CD4-positive, alpha-beta T cell treated with Interferon alpha-2 for 1 hour (primary cell): Measurements from ENCODE around the gene MFN1.
"Not testable (repeated sequence)": the region's sequence is repeated elsewhere in the genome, so short reads cannot be mapped to it uniquely, and the experiment has no call there.

Source experiments
- DNase-seq, 2 donors: peaks; one replicate each; pipeline ENCODE4 v3.0.0-alpha.2; 2020 to 2022

Gene MFN1

GRCh38 chr3:179347345-179348194, at the start of gene MFN1:
MFN1 (plus strand) TSS chr3:179347709; CDS start chr3:179348852, 1,143 bp downstream.
- peak; percentile 90 to 92 for DNase-seq

- DNase-seq, result no peak
Observed at GRCh38 chr3:179297971-179298725, 49.4 kb upstream of the MFN1 start.

- DNase-seq, result no peak
Observed at GRCh38 chr3:179299316-179299715, 48.2 kb upstream of the MFN1 start.

GRCh38 chr3:179299999-179300613, 47.4 kb upstream of the MFN1 start:
- no peak for DNase-seq

GRCh38 chr3:179301645-179302044, 45.9 kb upstream of the MFN1 start:
- no peak for DNase-seq

GRCh38 chr3:179302111-179302510, 45.4 kb upstream of the MFN1 start:
- DNase-seq, result no peak

- no peak for DNase-seq
Observed at GRCh38 chr3:179304605-179305004, 42.9 kb upstream of the MFN1 start.

- DNase-seq, result not testable (repeated sequence)
Observed at GRCh38 chr3:179307362-179307761, 40.1 kb upstream of the MFN1 start.

- no peak for DNase-seq
Observed at GRCh38 chr3:179308001-179308400, 39.5 kb upstream of the MFN1 start.

GRCh38 chr3:179309225-179310078, 38.1 kb upstream of the MFN1 start:
- DNase-seq, result no peak

GRCh38 chr3:179318876-179319275, 28.6 kb upstream of the MFN1 start:
- no peak for DNase-seq

- DNase-seq, result peak in 1 of 2 donors; percentile 28
Observed at GRCh38 chr3:179321668-179322285, 25.7 kb upstream of the MFN1 start.

- DNase-seq, result peak; percentile 89 to 91
Observed at GRCh38 chr3:179322286-179323196, 25.0 kb upstream of the MFN1 start, which contains the start of gene ZNF639. ZNF639 (plus strand) TSS chr3:179323031; CDS start chr3:179328294, 5,263 bp downstream.

- peak; percentile 53 to 72 for DNase-seq
Observed at GRCh38 chr3:179323197-179324110, 24.1 kb upstream of the MFN1 start.

- peak in 1 of 2 donors; percentile 40 for DNase-seq
Observed at GRCh38 chr3:179324270-179324754, 23.2 kb upstream of the MFN1 start.

GRCh38 chr3:179330438-179330837, 17.1 kb upstream of the MFN1 start:
- no peak for DNase-seq

GRCh38 chr3:179332240-179332639, 15.3 kb upstream of the MFN1 start:
- DNase-seq, result no peak

GRCh38 chr3:179333084-179333483, 14.4 kb upstream of the MFN1 start:
- no peak for DNase-seq

GRCh38 chr3:179336345-179336929, 11.1 kb upstream of the MFN1 start:
- no peak for DNase-seq
